AG08395 (cell line): Measurements from ENCODE around the gene SRRM4.
"Not testable (repeated sequence)": the region's sequence is repeated elsewhere in the genome, so short reads cannot be mapped to it uniquely, and the experiment has no call there.

Experiments
- DNase-seq: peaks from one replicate; pipeline ENCODE4 v3.0.0; 2012; ENCODE audit warnings: mixed read lengths, low spot score

The SRRM4 gene, protein sequence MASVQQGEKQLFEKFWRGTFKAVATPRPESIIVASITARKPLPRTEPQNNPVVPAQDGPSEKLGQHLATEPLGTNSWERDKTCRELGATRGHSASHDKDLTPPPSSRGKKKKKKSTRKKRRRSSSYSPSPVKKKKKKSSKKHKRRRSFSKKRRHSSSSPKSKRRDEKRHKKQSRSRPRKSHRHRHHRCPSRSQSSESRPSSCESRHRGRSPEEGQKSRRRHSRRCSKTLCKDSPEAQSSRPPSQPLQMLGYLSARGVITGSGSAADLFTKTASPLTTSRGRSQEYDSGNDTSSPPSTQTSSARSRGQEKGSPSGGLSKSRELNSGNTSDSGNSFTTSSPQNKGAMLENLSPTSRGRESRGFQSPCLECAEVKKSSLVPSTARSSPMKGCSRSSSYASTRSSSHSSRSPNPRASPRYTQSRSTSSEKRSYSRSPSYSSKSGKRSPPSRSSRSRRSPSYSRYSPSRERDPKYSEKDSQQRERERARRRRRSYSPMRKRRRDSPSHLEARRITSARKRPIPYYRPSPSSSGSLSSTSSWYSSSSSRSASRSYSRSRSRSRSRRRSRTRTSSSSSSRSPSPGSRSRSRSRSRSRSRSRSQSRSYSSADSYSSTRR

DNA sequence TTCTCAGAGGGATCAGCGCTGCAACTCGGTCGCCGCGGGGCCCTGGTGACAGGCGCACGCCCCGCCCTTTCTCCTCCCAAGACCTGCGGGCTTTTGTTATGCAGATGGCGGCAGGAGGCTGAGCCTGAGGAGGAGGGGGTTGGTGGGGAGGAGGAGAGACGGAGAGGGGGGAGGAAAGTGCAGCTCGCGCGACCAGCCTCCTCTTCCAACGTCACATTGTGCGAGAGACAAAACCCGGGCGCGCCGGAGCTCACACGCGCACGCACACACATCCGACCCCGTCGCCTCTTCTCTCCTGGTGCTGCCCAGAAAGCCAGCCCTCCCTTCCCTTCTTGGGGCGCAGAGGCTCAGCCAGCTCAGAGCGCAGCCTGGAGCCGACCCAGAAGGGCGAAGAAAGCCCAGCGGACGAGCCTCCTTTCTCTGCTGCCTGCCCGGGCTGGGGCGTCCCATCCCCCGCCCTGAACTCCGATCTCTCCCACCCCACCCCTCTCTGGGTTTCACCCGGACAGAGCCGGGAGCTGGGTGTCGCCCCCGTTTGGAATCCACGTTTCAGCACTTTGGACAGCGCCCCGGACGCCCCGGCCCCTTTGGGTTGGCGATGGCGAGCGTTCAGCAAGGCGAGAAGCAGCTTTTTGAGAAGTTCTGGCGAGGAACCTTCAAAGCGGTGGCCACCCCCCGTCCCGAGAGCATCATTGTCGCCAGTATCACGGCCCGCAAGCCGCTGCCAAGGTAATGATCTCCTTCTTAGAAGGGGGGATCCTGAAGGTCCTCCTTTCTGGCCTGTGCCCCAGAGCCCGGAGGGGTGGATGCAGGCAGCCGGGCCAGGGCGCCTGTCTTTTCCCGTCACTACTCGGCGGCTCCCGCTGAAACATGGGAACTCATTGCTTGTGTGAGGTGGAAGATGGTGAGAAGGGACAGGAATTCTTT, at the start of gene SRRM4:
SRRM4 (plus strand) TSS at position 257 of the 927 bp plus-strand sequence; CDS start at position 599, 342 bp downstream.
- DNase-seq: no peak

DNA sequence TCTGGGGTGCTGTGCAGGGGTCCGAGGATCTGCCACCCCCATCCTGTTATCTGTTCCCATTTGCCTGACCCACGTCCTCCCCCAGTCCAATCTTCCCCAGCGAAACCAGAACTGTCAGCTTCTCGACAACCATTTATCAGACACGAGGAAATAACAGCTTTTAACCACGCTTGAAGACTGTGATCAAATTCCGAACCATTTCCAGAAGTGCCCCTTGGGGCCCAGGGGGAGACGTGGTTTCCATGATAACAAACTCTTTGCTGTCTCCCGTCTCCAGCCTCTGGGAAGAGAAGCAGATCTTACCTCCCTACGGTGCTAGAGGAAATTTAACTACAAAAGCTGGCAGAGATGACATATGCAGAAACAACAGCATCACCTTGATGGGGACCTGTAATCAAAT, 35.1 kb upstream of the SRRM4 start:
- DNase-seq: no peak

DNA sequence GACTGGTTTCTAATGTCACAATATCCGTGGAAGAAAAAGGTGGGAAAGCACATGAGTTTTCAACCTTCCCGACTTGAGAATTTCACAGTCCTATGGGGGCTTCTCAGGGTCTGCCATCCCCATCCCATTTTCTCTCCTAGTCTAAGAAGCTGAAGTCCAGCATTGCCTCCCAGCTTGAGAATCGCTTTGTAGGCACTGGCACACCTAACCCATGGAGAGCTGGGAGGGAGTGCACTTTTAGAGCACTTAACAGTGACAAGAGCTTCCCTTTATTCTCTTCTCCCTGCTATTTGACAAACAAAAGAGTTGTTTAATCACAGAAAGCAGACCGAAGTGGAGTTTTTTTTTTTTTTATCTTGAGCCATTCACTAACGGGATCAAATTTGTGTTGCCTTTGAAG, 22.8 kb upstream of the SRRM4 start:
- no peak for DNase-seq

DNA sequence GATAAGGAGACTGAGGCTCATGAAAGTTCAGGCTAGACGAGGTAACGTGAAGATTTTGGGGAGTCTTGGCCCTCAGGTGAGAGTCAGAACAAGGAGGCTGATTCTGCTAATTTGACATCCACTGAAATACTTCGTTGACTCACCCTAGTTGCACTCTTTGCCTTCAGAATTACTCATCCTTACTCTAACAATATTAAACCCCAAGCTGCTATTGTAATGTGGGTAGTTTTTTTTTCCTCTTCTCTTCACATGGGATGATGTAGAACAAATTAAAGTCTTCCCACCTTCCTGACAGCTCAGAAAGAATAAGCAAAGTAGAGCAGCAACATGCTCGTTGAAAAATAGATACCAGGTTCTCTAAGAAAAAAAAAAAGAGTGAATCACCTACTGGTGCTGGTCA, 22.0 kb upstream of the SRRM4 start:
- DNase-seq: no peak

DNA sequence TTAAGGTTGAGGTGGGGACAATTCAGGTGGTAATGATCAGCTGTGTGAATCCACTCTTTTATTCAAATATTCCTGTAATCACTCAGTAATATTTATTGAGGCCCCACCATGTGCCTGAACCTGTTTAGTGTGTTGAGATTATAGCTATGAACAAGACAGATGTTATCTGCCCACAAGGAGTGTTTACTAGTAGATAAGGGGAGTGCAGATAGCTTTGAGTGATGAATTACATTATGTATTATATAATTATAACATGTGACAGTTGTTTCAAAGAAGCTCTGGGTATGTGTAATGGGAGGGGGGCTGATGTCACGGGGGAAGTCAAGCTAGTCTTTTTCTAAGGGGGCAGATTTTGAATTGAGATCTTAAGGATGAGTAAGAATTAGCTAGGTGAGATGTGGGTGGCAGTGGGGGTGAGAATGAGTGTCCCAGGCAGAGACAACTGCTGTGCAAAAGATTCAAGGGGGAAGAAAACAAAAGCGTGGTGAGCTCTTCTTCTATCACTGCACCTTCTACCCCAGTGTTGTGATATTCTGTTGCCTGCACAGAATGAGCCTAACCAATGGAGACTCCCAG, 21.3 kb upstream of the SRRM4 start:
- no peak for DNase-seq

DNA sequence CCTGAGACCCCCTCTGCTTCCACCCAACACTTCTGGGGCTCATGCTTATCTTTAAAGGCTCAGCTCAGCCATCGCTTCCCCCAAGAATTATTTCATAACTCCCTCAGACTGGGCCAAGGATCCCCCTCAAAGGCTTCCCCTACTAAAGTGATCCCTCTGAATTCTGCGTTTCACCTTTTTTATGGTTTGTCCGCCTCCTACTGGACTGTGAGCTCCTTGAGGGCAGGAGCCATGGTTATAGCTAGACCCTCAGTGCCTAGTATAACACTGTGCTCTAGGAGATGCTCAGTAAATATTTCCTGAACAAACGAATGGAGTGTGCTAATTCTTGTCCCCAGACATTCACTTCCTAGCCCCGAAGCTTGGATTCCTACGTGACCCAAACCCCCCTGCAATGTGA, 20.5 kb upstream of the SRRM4 start:
- no peak for DNase-seq

DNA sequence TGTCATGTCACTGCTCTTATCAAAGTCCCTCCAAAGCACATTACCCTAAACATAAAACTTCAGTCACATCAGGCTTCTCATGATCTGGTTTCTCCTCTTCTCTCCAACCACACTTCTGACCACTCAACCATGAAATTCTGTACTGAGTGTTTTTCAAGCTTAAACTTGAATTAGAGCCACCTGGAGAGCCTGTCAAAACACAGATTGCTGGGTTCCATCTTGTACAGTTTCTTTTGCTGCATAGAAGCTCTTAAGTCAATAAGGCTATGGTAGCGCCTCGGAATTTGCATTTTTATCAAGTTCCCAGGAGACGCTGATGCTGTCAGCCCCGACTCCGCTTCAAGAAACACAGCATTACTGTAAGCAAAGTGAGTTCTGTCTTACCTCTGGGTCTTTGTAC, 16.4 kb upstream of the SRRM4 start:
- DNase-seq: no peak

DNA sequence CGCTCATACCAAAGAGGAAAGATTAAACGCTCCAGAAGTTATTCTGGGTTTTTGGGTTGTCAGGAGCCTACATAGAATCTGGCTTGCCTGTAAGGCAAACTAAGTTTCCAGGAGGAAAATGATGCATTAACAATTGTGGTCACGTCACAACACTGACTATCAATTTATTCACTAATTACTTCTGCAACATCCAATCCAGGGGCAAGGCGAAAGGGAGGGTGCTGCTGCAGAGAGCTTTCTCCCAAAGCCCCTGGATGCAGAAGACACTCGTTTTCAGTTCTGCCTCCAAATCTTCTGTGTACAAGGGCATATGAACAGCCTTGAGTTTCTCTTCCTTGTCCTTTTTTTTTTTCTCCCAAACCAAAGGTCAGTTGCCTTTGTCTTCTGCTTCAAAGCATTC, 10.5 kb upstream of the SRRM4 start:
- DNase-seq: no peak

DNA sequence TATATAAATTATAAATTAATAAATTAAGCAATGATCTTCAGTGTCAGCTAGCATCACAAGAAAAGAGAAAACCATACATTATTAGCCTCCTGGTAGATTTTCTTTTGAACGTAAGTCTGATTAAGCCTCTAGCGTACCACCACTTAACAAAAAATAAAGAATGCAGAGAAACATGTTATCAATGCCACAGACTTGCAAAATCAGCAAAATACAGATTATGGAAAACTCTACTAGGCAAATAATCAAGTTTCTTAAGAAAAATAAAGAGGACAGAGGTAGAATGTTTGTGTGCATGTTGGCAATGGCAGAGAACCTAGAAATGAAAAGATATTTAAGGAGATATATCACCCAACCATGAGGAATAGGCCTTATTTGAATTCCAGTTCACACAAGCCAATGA, 8.4 kb upstream of the SRRM4 start:
- no peak for DNase-seq

DNA sequence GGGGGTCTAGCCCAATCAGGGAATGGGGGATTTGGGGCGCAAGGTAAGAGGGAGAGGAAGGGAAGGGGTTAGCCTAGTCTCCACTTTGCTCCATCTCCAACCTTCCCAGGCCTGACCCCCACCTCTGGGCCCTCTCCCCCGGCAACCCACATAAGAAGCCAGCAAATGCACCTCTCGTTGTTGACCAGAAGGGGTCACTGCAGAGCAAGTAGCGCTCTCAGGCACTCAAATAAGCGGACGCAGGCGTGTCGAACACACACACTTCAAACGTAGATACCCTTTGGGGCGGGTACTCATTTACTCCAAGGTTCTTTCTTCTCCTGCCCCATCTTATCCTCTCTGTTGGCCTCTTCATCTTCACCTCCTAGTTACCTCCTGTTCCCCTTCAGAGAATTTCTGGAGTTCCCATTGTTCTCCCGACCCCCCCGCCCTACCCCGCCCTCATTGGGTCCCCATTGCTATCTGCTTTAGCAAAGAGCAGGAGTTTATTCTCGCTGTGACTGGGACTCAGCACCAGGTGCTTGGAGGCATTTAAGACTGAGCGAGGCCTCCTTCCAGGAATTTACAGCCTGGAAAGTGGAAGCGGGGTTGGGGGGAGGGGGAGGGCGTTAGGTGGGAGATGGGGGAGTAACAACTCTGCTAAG, 1.5 kb upstream of the SRRM4 start:
- DNase-seq: peak; percentile 25

DNA sequence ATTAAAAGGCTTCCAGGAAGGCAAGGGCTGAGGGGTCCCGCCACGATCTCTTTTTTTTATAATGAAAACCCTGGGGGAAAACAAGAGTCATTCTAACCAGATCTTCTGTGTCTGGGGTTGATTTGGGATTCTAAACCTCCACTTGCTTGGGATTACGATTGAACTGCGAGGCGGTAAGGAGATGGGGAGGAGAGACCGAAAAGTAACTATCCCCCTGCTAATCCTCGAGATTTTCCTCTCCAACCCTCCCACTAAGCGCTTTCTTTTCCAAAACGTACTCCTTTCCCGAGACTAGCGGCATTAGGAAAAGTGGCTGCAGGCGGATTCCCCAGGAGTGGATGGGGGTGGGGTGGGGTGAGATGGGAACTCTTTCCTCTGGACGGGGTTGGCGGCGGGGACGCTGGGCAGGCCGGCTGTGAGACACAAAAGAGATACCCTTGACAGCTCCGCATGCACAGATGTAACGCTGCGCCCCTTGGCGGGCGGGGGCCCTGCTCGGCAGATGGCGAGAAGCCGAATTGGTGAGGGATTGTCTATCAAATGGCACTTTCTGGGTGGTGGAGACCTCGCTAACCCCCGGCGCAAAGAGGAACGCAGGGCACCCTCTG, 830 bp upstream of the SRRM4 start:
- DNase-seq: no peak

DNA sequence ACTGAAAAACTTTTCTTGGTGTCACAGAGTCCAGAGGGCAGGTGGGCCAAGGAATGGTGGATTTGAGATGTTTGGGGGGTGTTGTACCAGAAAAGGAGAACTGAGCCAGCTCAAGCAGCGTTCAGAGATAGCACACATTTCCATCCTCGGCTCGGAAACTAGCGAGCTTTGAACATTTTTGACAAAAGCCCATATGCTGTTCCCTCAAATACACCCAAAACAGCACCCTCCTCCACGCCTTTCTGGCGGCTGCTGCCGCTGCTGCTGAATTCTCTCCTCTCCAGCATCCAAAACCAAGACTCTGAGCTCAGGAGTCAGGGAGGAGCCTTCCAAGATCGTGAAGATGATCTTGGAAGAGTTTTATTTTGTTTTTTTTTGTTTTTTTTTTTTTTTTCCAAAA, 961 bp downstream of the SRRM4 start:
- no peak for DNase-seq

DNA sequence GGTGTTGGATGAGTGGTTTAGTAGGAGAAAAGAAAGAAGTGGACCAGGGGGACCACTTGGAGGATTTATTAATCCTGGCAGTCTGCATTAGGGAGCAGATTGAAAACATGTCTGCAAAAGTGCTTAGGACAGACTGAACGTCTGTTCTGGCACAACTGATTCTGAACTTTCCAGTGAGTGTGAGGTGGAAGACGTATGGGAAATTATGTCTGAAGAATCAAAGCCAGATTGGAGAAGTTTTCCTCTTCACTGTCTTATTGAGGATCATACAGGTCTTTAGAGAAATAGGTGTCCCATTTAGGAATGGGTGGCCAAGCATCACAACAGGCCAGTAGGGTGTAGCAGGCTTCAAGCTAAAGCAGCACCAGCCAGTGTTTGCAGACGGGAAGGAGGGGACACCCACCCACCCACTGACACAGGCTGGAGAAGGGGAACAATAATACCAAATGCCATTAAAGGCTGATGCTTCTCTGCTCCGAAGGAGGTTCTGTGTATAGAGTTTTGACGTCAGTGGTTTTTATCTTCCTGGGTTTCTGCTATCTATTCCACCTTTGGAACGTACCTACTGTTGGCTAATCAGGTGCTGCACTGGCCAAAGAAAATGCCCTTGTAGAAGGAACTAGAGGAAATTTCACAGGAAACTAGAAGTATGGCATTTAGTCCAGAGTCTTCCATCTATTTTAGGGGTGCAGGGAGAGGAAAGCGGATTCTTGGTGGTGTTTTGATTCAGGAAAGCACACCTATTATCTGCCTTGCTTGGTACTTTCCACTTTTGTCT, 1.8 kb downstream of the SRRM4 start:
- no peak for DNase-seq

DNA sequence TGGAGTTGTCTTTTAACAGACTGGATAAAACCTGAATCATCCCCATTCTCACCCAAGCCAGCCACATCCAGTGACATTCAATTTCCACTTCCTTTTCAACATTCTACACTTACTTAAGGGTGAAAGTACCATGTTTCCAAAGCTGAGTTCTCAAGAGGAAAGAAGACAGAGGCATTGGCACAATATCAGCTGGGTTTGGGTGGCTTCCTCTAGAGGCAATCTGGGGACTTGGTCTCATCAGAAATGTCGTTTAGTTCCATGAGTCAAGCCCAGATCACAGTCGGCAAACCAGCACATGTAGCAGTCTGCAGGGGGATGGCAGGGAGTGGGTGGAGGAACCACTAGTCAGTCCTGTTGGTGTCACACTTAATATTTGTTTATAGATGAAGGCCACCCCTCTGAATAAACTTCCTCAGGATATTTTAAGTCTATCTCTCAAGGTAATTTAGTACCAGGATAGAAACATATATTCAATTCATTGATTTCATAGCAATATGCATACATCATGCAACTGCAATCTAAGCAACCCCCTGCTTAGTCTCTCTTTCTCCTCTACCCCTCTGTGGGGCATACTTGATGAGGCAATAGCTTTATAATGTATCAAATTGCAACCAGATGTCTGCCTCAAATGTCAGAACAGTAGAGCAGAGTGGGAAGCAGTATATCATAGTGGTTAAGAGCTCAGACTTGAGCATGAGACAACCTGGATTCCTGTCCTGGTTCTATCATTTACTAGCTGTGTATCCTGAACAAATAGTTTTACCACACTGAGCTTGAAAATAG, 3.0 kb downstream of the SRRM4 start:
- no peak for DNase-seq

DNA sequence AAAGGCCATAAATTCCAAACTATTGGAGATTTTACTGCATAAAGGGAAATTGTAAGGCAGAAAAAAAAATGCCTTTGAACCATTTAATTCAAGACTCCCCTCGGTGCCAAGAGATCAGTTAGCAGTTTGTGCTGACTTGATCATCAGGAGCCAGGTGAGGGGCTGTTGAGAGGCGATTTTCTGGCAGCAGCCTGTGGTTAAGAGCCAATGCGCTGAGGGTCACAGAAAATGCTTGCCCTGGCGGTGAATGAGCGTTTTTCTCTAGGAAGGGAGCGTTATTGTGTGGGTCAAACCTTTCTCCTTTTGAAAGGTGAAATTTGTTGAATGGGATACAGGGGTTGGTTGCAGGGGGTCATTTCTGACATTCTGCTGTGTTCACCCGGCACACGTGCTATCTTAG, 4.7 kb downstream of the SRRM4 start:
- no peak for DNase-seq

DNA sequence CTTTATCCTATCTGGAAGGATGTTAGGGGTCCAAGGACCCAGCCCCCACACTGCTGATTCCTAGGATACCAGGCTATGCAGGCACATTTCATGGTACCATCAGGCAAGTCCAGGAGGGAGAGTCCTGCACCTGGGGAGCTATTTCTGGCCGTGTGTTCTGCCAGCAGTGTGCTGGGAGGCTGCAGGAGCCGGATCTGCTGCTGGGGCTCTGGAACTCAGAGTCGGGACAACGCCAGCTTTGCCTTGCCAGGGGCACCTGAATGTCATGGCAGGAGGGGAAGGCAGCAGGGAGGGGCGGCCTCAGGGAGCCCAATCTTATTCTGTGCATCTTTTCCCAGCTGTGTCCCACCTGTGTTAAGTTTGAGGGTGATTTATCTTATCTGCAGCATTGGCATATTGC, 17.8 kb downstream of the SRRM4 start:
- no peak for DNase-seq

DNA sequence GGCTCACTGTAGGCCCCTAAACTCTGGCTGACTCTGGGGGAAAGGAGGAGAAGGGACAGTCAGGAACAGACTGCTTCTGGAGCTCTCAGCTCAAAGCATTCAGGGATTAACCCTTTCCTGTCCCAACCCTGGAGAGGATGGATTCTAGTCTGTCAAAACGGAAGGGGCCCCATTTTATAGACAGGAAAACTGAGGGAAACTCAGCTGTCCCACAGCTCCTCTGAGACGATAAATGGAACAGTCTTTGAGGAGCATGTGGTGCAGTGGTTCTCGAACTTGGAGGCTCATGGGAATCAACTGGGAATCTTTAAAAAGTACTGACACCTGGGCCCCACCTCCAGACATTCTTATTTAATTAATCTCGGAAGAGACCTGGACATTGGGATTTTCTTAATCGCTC, 23.7 kb downstream of the SRRM4 start:
- DNase-seq: no peak

DNA sequence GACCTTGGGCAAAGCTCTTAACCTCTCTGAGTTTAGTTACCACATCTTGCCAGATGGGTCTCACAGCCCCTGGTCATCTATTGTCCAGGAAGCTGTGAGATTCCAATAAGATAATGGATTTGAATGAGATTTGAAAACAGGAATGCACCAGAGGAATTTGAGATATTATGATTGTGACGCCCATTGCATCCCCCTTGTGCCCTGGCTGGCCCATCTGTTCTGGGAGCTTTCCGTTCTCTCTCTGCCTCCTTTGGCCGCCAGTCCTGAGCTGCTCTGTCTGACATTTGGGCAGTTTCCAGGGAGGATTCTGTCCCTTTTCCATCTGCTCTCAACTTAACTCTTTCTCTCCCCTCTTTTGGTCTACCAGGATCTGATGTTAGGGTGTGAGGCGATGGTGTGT, 24.6 kb downstream of the SRRM4 start:
- DNase-seq: no peak

DNA sequence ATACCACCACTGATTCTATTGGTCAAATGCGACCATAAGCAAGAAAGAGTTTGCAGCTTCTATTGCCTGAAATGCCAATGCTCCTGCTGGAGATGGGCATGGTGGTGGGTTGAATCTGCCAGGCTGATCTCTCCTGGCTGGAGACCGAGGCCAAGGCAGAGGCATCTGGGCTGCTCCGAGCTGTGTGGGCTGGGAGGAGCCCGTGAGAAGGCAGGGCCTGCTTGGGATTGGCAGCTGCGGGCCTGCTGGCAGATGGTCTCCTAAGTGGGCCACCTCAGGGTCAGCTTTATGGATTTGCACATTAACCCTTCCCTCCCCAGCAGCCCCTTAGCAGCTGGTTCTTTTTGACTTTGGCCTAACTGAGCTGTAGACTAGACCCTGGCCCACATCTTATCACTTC, 25.4 kb downstream of the SRRM4 start:
- no peak for DNase-seq

DNA sequence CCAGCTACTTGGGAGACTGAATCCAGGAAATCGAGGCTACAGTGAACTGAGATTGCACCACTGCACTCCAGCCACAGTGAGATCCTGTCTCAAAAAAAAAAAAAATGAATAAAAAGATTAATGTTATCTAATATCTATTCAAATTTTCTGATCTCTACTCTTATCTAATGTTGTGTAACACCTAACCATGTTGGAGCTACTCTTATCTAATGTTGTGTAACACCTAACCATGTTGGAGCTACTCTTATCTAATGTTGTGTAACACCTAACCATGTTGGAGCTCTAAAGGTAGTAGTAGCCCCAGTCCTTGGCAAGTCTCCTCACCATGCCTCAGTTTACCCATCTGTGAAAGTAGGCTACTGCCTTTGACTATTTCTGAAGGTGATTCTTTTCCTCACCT, 26.9 kb downstream of the SRRM4 start:
- not testable (repeated sequence) for DNase-seq
